ENCODE data around the gene SYTL4.

SYTL4 gene

GRCh38 chrX:100687546-100687945 lies 44.4 kb downstream of the SYTL4 start:
- DNase-seq = no peak

GRCh38 chrX:100687128-100687527 lies 44.8 kb downstream of the SYTL4 start:
- no peak for DNase-seq

GRCh38 chrX:100685997-100686305 lies 46.0 kb downstream of the SYTL4 start:
- DNase-seq = no peak

GRCh38 chrX:100685284-100685996 lies 46.5 kb downstream of the SYTL4 start:
- peak; percentile 49 to 63 for DNase-seq

- no peak for DNase-seq
These were observed 49.0 kb downstream of the SYTL4 start for GRCh38 chrX:100682939-100683338.

- DNase-seq = no peak
These were observed 50.3 kb downstream of the SYTL4 start for GRCh38 chrX:100681599-100681998.

- no peak for DNase-seq
These were observed 51.2 kb downstream of the SYTL4 start for GRCh38 chrX:100680756-100681155.

- no peak for DNase-seq
These were observed 54.2 kb downstream of the SYTL4 start for GRCh38 chrX:100677611-100678181.

GRCh38 chrX:100674705-100675104 lies 57.2 kb downstream of the SYTL4 start:
- no peak for DNase-seq

GRCh38 chrX:100673397-100673953 lies 58.4 kb downstream of the SYTL4 start:
- DNase-seq = no peak

- DNase-seq = no peak
These were observed 59.0 kb downstream of the SYTL4 start for GRCh38 chrX:100672966-100673365.

GRCh38 chrX:100663642-100664041 lies 68.3 kb downstream of the SYTL4 start:
- no peak for DNase-seq

- DNase-seq = no peak
These were observed 69.1 kb downstream of the SYTL4 start for GRCh38 chrX:100662796-100663195.

- DNase-seq = no peak
These were observed 69.8 kb downstream of the SYTL4 start for GRCh38 chrX:100662170-100662569.

GRCh38 chrX:100659431-100660137 lies 72.3 kb downstream of the SYTL4 start:
- DNase-seq = no peak

GRCh38 chrX:100658941-100659381 lies 73.0 kb downstream of the SYTL4 start:
- DNase-seq = no peak

GRCh38 chrX:100654261-100654660 lies 77.7 kb downstream of the SYTL4 start:
- no peak for DNase-seq

GRCh38 chrX:100652266-100652665 lies 79.7 kb downstream of the SYTL4 start:
- no peak for DNase-seq

GRCh38 chrX:100650841-100651240 lies 81.1 kb downstream of the SYTL4 start:
- DNase-seq = no peak

GRCh38 chrX:100649550-100650356 lies 82.2 kb downstream of the SYTL4 start:
- peak in 1 of 2 donors; percentile 5 for DNase-seq

- DNase-seq = no peak
These were observed 83.2 kb downstream of the SYTL4 start for GRCh38 chrX:100648458-100649417.

GRCh38 chrX:100647739-100648138 lies 84.2 kb downstream of the SYTL4 start:
- no peak for DNase-seq
